HG02870 (cell line): ENCODE measurements around the gene NRIP3.

Experiments used
- ATAC-seq: cut with Tn5 transposase; IDR thresholded peaks from one replicate; pipeline ENCODE4 v1.9.1; 2021; ENCODE audit warnings: mild to moderate bottlenecking, moderate library complexity; ENCODE audit not compliant: unreplicated experiment

Gene NRIP3

DNA sequence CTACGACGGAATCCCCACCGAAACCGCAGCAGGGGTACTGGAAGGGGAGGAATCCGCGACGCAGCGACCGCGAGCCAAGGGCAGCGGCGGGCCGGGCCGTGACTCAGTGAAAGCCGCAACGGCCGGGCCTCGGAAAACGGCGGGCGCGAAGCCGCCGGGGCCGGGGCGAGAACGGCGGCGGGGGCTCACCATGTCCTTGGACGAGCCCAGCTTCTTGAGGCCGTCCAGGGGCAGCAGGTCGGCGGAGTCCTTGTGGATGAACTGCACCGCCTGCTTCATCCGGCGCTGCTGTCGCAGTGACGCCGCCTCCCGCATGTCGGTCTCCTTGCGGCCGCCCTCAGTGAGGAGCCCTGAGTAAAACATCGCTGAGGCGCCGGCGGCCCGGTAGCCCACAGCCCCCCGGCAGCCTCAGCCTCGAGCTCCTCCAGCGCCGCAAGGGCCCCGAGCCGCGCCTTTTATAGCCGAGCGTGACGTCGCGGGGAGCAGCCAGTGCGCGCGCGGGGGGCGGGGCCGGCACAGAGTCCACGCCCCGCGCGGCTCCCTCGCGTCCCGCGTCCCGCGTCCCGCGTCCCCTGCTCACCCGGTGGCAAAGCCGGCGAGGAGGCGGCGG is at the start of gene NRIP3:
TSS of gene NRIP3 (minus strand) at position 429 of the 610 bp plus-strand sequence. CDS start at position 363, 66 bp downstream.
- ATAC-seq: no peak

- ATAC-seq: no peak
Observed at GRCh38 chr11:9052316-9052715, 48.5 kb upstream of the NRIP3 start.

- no peak for ATAC-seq
Observed at GRCh38 chr11:9049959-9050358, 46.2 kb upstream of the NRIP3 start.

- ATAC-seq: no peak
Observed at GRCh38 chr11:9047964-9048523, 44.2 kb upstream of the NRIP3 start.

DNA sequence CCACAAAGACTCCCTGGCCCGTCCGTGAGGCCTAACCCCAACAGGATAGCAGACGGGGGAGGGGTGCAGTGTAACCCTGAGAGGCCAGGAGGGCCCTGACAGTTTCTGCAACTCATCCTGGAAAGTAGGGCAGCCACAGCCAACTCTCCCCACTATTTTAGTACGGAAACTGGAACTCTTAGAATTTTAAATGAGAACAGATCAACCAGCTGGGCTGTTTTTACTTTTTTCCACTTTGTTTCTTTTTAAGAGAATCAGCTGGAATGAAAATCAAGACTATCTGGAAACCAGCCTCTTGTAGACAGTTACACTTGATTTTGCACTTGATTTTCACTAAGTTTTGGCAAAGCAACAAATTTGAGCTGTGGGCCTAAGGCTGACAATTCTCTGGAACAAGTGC is 42.7 kb upstream of the NRIP3 start:
- ATAC-seq: no peak

DNA sequence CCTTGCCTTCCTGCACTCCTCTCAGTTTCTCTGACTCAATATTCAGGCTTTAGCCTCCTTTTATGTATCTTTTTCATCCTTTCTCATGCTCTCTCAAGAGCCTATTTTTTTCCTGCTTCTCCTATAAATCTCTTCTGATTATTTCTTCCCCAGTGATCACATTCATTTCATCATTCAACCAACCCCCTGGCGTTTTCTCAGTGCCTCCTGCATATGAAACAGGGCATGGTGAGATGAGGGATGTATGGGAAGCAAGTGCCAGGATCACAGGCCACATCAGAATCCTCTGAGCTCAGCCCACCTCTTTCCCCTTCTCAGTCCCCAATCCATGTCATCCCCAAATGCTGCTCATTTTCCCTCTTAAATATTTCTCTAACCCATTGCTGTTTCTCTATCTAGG is 38.7 kb upstream of the NRIP3 start:
- ATAC-seq: no peak

DNA sequence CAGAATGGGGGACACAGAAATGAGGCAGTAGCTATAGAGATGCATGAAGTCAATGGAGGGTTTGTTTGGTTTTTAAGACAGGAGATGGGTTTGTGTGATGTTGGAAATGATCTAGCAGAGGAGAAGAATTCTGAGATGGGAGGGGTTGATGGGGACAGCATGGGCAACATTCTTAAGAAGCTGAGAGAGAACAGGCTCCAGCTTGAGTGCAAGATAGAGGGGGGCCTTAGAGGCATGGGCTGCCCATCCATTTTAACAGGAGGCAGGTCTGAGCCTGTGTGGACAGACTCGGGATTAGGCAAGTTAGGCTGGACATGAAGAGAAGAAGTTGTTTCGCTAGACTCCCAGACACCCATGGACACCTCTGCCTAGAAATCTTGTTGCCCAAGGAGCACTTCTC is 37.9 kb upstream of the NRIP3 start:
- no peak for ATAC-seq

DNA sequence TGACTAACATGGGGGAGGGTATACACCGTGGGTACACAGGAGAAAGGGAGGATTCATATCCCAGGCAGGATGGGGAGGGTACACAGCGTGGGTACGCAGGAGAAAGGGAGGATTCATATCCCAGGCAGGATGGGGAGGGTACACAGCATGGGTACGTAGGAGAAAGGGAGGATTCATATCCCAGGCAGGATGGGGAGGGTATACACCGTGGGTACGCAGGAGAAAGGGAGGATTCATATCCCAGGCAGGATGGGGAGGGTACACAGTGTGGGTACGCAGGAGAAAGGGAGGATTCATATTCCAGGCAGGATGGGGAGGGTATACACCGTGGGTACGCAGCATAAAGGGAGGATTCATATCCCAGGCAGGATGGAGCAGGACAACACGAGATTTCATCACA is 36.6 kb upstream of the NRIP3 start:
- no peak for ATAC-seq

DNA sequence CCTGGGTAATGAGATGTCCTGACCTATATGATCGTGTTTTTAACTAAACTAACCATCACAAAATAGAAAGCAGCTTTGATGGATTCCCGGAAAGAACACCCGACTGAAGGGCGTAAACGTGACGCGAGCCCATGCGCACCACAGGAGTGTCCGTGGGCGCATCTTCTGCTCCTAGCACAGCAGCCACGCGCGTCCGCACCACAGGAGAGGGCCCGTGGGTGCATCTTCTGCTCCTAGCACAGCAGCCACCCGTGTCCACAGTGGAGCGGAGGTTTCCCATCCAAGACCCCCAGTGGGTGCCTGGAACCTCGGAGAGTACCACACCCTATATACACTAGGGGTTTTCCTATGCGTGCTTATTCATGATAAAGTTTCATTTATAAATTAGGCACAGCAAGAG is 36.1 kb upstream of the NRIP3 start:
- no peak for ATAC-seq

DNA sequence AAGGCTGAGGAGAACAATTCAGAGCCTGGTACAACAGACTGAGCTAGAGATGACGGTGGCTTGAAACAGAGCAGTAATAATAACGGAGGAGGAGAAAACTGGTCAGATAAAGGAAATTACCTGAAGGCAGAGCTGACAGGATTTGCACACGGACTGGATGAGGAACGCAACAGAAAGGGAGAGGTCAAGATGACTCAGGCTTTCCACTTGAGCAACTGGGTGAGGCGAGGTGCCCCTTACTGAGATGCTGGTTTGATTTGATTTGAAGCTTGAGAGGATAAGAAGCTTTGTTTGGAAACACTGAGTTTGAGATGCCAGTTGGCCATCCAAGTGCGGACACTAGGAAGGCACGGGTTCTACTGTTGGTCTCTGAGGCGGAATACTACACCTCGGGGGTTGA is 35.4 kb upstream of the NRIP3 start:
- ATAC-seq: no peak

- ATAC-seq: no peak
Observed at GRCh38 chr11:9038541-9038940, 34.7 kb upstream of the NRIP3 start.

GRCh38 chr11:9037963-9038362 is 34.2 kb upstream of the NRIP3 start:
- ATAC-seq: no peak

- no peak for ATAC-seq
Observed at GRCh38 chr11:9037046-9037780, 33.4 kb upstream of the NRIP3 start.

DNA sequence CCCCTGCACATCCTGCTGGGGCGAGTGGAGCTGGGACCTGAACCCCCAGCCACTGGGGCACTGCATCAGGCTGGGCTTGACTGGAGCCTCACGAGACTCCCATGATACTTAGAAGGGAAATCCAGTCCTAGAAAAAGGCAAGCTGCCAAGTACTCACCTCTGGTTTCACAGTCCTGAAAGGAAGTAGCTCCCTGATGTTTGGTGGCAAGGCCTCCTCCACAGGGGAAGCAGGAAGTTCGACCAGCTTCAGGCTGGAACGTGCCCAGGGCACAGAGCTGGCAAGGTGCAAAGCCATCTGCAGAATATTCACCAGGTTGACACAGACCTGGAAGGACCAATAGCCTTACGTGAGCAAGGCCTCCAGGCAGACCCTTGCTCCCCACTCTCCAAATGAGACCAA is 26.8 kb upstream of the NRIP3 start:
- ATAC-seq: no peak

- no peak for ATAC-seq
Observed at GRCh38 chr11:9029422-9029821, 25.6 kb upstream of the NRIP3 start.

GRCh38 chr11:9028581-9028980 is 24.8 kb upstream of the NRIP3 start:
- ATAC-seq: no peak

DNA sequence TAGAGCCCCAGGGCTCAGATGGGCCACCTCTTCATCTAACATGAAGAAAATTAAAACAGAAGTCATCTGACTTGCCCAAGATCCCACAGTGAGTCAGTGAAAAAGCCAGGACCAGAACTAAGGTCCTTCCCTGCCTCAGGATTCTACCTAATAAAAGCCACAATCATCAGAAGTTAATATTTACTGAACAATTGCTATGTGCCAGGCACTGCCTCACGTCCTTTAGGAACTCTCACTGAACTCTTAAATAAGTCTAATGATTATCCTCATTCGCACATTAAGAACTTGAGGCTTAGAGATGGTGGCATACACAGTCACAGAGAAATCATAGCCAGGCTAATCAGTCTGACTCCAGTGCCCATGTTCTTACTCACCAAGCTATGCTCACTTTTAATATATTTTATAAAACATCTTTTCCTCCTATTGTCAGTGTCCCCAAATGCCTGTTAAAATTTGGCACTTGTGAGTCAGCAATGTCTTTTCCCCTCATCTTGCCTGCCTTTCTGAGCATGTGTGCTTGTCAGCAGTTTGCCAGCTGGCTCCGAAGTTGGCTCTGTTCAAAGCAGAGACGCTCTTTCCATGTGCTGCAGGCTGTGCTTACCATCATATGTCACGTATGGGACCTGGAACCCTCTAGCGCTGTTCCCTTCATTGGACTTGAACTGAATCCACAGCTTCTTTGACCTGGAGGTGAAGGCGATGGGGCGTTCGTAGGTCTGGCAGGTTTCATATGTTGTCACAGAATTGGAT is 21.5 kb upstream of the NRIP3 start:
- ATAC-seq: no peak

DNA sequence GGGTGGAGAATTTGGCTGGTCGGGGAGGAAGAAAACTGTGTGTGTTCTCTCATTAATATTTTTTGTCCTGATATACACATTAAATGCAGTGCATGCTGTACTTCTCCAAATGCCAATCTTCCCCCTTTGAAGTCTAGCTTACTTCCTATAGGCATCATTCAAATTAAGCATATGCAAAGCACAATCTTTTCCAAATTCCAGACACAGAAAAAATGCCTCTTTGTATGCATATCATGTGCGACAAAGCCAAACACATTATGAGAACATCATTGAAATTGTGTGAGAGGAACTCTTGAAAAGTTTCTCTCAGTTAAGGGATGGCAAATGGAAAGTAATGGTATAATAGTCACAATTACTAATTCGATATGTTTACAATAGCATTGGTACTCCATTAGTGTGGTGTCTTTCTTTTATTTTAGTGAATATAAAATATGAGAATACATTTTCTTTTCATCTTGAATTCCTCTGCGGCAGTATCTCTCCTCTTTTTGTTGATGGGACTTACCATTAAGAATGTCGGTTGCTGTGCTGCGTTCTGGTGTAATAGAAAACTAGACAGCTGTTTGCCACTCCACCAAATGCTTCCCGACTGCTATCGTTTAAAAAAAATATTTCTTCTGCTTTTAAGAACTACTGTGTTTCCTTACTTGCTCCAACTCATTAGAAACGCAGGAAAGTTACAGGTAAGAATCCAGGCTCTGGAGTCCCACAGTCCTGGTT is 19.3 kb upstream of the NRIP3 start:
- ATAC-seq: no peak

DNA sequence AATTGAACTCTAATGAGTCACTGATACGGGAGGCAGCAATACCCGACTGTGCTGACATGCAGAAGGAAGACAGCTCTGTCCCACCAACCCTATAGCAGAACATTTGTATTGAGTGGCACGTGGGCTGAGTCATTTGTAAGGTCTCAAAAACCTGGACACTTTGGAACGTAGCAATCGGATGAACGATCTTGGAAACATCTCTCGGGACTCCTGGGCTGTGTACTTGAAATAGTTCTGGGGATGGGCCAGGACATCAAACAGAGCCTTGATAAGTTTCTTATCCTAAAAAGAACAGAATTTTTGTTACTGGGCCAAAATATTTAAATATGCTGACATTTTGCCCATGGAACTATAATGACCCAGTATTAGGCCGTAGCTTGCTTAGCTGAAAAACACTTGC is 17.1 kb upstream of the NRIP3 start:
- no peak for ATAC-seq

GRCh38 chr11:9019861-9020260 is 16.1 kb upstream of the NRIP3 start:
- ATAC-seq: no peak

DNA sequence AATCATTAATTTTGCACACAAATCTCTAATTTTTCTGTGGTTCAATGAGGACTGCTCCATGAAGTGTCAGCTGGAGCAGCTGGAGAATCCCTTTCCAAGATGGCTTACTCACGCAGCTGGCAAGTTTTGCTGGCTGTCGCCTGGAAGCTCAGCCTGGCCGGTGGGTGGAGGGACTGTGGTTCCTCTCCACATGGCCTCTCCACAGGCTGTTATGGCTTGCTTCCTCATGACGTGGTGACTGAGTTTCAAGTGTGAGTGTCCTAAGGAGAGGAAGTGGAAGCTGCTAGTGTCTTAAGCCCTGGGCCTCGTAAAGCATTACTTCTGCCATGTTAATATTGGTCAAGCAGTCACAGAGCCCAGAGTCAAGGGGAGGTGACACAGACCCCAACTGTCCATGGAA is 14.0 kb upstream of the NRIP3 start:
- no peak for ATAC-seq
